ENCODE results near the gene OPN1MW. TPM values are rescaled to one million over a fixed set of nuclear protein-coding genes. Genes with fewer than 3 reads are reported as not detected.
"Not testable (repeated sequence)": the region's sequence is repeated elsewhere in the genome, so short reads cannot be mapped to it uniquely, and the experiment has no call there.

OPN1MW gene
- total and polyA plus RNA-seq, 2 of the 4 experiments (the other 2 are of a cell fraction): not detected

GRCh38 chrX:154168384-154168783, 14.0 kb upstream of the OPN1MW start:
- H3K27ac ChIP-seq (ENCODE audit: insufficient read depth, low read length); H2BK5ac ChIP-seq (ENCODE audit: low read depth, low read length, poor library complexity, severe bottlenecking); DNase-seq; dilution Hi-C loops (cut with HindIII; ENCODE audit: low sequenced_read_pairs, unreplicated experiment); H4K5ac ChIP-seq (ENCODE audit: low read depth, low read length); H2AFZ ChIP-seq (replicated peaks; ENCODE audit: low read length, poor library complexity); ATAC-seq (ENCODE audit: low read depth); H4K20me1 ChIP-seq (ENCODE audit: insufficient read depth, low read length); H3K9me3 ChIP-seq (ENCODE audit: control insufficient read depth, insufficient read depth, low read length); H3K27me3 ChIP-seq (ENCODE audit: control insufficient read depth, insufficient read depth, low read length); H3K79me1 ChIP-seq (ENCODE audit: low read depth in 1 of 2, low read length in 2 of 2); H3K9ac ChIP-seq (ENCODE audit: low read depth, low read length); H3K4me2 ChIP-seq (ENCODE audit: low read depth, low read length); in situ Hi-C loops (cut with MboI; ENCODE audit: low sequenced_read_pairs); H2BK15ac ChIP-seq (ENCODE audit: low read depth, low read length); H3K14ac ChIP-seq (replicated peaks; ENCODE audit: low read depth, low read length); H3K36me3 ChIP-seq (ENCODE audit: control insufficient read depth, insufficient read depth, low read length); H2BK120ac ChIP-seq (ENCODE audit: low read depth, low read length); H4K8ac ChIP-seq (ENCODE audit: low read depth in 2 of 2, low read length in 2 of 2); H2BK20ac ChIP-seq (ENCODE audit: low read depth, low read length); intact Hi-C loops (cut with micrococcal nuclease); H3K56ac ChIP-seq (ENCODE audit: extremely low read depth, insufficient read depth, low read length); BruUV-seq (replicated peaks); H3K4me3 ChIP-seq (ENCODE audit: insufficient read depth, low read depth, low read length); H3K18ac ChIP-seq (ENCODE audit: low read depth, low read length); H3K23ac ChIP-seq (ENCODE audit: low read depth, low read length); H2AK5ac ChIP-seq (ENCODE audit: low read depth, low read length); H3K4ac ChIP-seq (ENCODE audit: low read depth, low read length); H4K91ac ChIP-seq (ENCODE audit: insufficient read depth, low read depth, low read length); POLR2A ChIA-PET (ENCODE audit: unreplicated experiment); CTCF ChIA-PET; H3K4me1 ChIP-seq (ENCODE audit: control insufficient read depth, insufficient read depth, low read length); H2AK9ac ChIP-seq (replicated peaks; ENCODE audit: low read depth, low read length, poor library complexity); H3K9me1 ChIP-seq (ENCODE audit: insufficient read depth, low read length): not testable (repeated sequence)
- WGBS, 2 experiments (ENCODE audit: extremely low coverage in 2 of 2, insufficient read length in 1 of 2): no CpG with 5 or more reads among the region's 13 CpGs

- H3K4me2 ChIP-seq (ENCODE audit: low read depth, low read length); H2AK5ac ChIP-seq (ENCODE audit: low read depth, low read length); H4K91ac ChIP-seq (ENCODE audit: insufficient read depth, low read depth, low read length); DNase-seq; BruUV-seq (replicated peaks); H3K79me1 ChIP-seq (ENCODE audit: low read depth in 1 of 2, low read length in 2 of 2); CTCF ChIA-PET; H2BK5ac ChIP-seq (ENCODE audit: low read depth, low read length, poor library complexity, severe bottlenecking); H3K18ac ChIP-seq (ENCODE audit: low read depth, low read length); H4K20me1 ChIP-seq (ENCODE audit: insufficient read depth, low read length); H3K36me3 ChIP-seq (ENCODE audit: control insufficient read depth, insufficient read depth, low read length); H3K9me3 ChIP-seq (ENCODE audit: control insufficient read depth, insufficient read depth, low read length); in situ Hi-C loops (cut with MboI; ENCODE audit: low sequenced_read_pairs); H3K4ac ChIP-seq (ENCODE audit: low read depth, low read length); H3K9ac ChIP-seq (ENCODE audit: low read depth, low read length); H2AK9ac ChIP-seq (replicated peaks; ENCODE audit: low read depth, low read length, poor library complexity); dilution Hi-C loops (cut with HindIII; ENCODE audit: low sequenced_read_pairs, unreplicated experiment); H3K4me3 ChIP-seq (ENCODE audit: insufficient read depth, low read depth, low read length); H3K23ac ChIP-seq (ENCODE audit: low read depth, low read length); POLR2A ChIA-PET (ENCODE audit: unreplicated experiment); H3K56ac ChIP-seq (ENCODE audit: extremely low read depth, insufficient read depth, low read length); H4K8ac ChIP-seq (ENCODE audit: low read depth in 2 of 2, low read length in 2 of 2); H2BK120ac ChIP-seq (ENCODE audit: low read depth, low read length); H2BK20ac ChIP-seq (ENCODE audit: low read depth, low read length); H3K9me1 ChIP-seq (ENCODE audit: insufficient read depth, low read length); H4K5ac ChIP-seq (ENCODE audit: low read depth, low read length); H3K4me1 ChIP-seq (ENCODE audit: control insufficient read depth, insufficient read depth, low read length); intact Hi-C loops (cut with micrococcal nuclease); H3K14ac ChIP-seq (replicated peaks; ENCODE audit: low read depth, low read length); H2BK15ac ChIP-seq (ENCODE audit: low read depth, low read length); H3K27me3 ChIP-seq (ENCODE audit: control insufficient read depth, insufficient read depth, low read length); ATAC-seq (ENCODE audit: low read depth); H2AFZ ChIP-seq (replicated peaks; ENCODE audit: low read length, poor library complexity); H3K27ac ChIP-seq (ENCODE audit: insufficient read depth, low read length): not testable (repeated sequence)
- no CpG with 5 or more reads among the region's 11 CpGs for WGBS, 2 experiments (ENCODE audit: extremely low coverage in 2 of 2, insufficient read length in 1 of 2)
Measured at GRCh38 chrX:154172535-154172943, 9.9 kb upstream of the OPN1MW start.

All from IMR-90 (cell line).